ENCODE measurements around the gene ALG11.
"Not testable (repeated sequence)": the region's sequence is repeated elsewhere in the genome, so short reads cannot be mapped to it uniquely, and the experiment has no call there.

ALG11 gene, protein sequence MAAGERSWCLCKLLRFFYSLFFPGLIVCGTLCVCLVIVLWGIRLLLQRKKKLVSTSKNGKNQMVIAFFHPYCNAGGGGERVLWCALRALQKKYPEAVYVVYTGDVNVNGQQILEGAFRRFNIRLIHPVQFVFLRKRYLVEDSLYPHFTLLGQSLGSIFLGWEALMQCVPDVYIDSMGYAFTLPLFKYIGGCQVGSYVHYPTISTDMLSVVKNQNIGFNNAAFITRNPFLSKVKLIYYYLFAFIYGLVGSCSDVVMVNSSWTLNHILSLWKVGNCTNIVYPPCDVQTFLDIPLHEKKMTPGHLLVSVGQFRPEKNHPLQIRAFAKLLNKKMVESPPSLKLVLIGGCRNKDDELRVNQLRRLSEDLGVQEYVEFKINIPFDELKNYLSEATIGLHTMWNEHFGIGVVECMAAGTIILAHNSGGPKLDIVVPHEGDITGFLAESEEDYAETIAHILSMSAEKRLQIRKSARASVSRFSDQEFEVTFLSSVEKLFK

DNA sequence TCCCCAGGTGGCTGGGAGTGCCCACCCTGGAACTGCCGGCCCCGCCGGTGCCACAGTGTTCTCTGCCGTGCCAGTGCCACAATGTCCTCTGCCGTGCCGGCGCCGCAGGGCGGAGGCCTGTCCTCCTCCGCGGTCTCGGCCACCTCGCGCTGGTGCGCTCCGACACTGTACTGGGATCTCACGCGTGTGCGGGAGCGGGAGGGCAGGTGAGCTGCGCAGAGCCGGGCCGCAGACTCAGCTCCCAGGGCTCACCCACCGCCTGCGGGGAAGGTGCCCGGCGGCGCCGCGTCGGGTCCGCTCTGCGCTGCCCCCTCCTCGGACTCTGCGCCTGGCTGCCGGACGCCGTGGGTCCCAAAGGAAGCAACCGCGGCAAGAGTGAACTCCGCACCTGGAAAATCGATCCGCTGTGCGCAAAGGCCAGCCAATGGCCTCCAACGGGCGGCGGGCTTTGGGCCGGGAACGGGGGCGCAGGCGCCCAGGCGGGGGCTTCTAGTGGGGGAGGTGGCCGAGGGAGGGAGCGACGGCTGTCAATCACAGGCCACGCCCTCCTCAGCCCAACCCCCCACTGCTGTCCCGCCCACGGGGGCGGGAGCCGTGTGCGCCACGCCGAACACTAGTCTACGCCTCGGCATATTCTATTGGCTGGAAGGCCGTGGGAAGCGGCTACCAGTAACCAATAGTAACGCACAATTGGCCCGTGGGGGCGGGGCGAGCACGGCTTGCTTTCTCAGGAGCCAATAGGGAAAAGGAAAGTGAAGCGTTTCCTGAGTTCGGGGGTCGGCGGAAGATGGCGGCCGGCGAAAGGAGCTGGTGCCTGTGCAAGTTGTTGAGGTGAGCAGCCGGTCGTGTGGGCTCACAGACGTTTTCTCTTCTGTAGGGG is at the start of gene ALG11:
TSS of gene ALG11 (plus strand) at position 767 of the 880 bp plus-strand sequence. CDS start at position 788, 21 bp downstream.
- peak; percentile 74 for DNase-seq

DNA sequence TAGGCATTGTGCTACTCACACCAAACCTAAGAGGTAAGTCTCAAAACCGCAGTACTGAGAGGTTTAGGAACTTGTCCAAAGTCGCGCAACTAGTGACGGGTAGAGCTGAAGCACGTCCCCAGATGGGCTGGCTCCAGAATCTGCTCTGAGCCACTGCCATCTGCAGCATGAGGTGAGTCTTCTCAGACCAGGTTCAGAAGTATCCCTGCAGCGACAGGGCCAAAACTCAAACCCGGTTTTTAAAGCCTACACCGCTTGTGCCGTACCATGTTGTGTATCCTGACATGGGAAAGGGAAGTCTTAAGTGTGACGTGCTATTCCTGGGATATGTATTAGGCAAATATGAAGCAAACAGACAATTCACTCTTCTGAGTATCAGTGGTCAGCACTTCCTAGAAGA is 46.0 kb upstream of the ALG11 start:
- no peak for DNase-seq

DNA sequence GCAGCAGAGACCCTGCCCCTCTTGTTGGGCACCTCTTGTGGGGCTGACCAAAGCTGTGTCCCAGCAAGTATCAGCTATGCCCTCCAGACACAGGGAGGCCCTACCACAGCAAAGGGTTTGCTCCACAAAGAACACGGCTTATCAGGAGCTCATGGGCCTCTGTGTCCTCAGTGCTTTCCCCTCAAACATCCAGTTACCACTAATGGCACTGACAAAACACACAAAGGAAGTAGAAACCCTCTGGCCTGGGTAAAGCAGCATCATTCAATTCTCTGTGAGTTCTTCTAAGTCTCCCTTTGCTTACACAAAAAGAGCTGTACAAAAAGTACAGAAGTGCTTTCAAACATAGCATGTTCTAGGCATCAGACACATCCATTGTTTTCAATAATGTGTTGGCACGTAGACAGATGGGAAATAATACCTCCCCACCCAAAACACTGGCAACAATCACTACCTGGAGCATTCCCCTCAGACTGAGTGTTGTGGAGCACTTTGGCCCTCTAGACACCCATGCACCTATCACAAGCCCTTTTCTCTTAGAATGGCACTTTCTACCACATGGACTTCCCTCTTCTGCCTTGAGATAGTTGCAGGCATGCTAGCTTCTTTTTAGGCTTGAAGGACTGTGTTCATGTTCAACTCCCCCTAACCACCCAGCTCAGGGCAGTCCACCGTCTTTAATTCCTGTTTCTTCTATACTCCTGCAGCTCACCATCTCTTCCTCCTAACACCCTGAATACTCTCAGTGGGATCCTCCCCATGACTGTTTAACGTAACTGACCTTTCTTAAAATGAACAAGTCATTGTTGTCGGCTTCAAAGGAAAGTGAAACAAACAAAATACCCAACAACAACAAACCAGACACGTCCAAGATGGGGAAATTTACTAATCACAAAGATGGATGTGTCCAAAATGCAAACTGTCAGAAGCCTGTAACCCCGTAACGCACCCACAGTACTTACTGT is 44.4 kb upstream of the ALG11 start:
- no peak for DNase-seq

- DNase-seq: no peak
These were observed 41.8 kb upstream of the ALG11 start for GRCh38 chr13:51970349-51970748.

- DNase-seq: no peak
These were observed 40.4 kb upstream of the ALG11 start for GRCh38 chr13:51971520-51972426.

- DNase-seq: no peak
These were observed 37.7 kb upstream of the ALG11 start for GRCh38 chr13:51974482-51974881.

DNA sequence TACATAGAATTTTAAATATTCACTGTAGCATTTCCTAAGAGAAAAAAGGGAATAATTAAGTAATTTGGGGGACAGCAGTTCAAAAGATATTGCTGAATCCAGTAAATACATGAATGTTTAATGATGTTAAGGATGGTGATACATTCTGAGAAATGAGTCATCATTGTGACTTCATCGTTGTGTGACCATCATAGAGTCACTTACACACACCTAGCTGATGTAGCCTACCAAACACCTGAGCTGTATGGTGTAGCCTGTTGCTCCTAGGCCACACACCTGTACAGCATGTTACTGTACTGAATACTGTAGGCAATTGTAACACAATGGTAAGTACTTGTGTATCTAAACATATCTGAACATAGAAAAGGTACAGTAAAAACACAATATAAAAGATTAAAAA is 35.8 kb upstream of the ALG11 start:
- no peak for DNase-seq

- no peak for DNase-seq
These were observed 35.3 kb upstream of the ALG11 start for GRCh38 chr13:51976890-51977289.

DNA sequence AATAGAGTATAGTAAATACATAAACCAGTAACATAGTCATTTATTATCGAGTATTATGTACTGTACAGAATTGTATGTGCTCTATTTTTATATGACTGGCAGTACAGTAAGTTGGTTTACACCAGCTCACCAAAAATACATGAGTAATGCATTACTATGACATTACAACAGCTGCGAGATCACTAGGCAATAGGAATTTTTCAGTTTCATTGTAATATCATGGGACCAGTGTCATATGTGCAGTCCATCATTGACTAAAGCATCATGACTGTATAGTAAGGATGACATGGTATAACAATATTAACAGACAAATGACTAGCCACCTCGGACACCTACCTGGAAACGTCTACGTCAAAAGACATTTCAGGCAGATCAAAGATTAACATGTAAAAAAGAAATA is 34.6 kb upstream of the ALG11 start:
- no peak for DNase-seq

DNA sequence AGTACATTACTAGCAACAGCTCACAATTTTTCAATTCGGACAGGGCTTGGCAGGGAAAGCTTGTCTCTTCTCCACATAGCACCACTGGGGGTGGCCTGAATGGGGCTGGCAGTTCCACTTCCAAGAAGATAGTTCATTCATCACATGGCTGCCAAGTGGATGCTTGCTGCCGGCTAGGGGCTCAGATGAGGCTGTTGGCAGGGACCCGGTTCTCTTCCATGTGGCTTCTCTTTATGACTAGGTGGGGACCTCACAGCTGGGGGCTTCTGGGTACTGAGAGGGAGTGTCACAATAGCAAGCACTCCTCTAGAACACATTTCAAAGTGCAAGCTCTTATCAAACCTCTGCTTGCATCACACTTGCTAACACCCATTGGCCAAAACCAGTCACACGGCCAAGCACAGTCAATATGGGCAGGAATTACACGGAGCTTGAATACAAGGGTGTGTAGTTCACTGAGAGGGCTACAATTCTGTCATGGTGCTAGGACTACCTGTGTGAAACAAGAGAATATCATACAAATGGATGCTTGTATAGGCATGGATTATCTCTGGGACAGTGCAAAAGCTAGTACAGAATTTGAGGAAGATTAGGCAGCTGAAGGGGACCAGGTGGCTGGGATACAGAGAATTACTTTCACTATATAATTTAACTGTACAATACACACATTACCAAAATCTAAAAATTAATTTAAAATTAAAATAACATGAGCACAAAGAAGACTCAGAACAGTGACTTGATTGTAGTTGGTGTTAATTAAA is 33.2 kb upstream of the ALG11 start:
- no peak for DNase-seq

DNA sequence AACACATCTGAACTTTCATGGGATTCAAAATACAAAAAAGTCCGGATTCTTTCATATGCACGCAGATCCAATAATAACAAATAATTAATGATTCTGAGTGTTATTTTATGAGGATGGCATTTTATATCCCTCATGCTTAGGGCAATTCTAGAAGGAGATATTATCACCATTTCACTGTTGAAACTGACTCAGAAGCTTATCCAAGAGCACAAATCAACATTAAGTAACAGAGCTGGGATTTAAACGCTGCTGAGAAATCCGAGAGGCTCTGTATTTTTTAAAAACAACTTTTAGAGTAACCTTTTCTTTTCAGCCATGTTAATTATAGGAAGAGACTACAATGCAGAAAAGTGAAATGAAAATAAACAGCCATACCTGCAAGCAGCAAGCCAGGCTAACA is 31.3 kb upstream of the ALG11 start:
- no peak for DNase-seq

- no peak for DNase-seq
These were observed 30.8 kb upstream of the ALG11 start for GRCh38 chr13:51981355-51981754.

DNA sequence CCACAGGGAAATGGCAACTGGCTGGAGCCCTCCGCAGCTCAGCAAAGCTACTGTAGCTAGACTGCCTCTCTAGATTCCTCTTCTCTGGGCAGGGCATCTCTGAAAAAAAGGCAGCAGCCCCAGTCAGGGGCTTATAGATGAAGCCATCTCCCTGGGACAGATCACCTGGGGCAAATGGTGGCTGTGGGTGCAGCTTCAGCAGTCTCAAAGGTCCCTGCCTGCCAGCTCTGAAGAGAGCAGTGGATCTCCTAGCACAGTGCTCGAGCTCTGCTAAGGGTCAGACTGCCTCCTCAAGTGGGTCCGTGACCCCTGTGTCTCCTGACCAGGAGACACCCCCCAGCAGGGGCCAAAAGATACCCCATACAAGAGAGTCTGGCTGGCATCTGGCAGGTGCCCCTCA is 28.9 kb upstream of the ALG11 start:
- not testable (repeated sequence) for DNase-seq

- not testable (repeated sequence) for DNase-seq
These were observed 27.3 kb upstream of the ALG11 start for GRCh38 chr13:51984904-51985303.

DNA sequence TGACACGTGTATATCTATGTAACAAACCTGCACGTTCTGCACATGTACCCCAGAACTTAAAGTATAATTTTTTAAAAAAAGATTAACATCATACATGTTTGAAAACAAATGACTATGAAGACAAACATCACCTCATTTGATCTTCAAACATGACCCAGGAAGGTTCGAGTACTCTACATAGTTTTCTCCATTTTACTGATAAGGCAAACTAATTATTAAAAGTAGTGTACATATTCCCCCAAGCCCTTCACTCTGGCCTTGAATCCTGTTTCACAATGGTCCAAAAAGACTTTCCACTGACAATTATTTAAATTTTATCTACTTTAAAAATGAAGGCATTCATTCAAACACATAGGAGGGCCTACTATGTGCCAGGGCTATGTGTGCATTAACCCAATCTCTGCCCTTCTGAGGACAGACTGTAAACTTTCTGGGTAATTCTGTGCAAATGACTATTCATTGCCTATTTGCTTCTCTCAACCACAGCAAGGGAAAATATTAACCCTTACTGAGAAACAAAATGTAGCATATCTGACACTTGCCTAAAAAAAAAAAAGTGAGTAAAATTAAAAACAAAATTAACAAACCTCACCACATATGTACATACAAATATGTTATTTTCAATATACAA is 23.1 kb upstream of the ALG11 start:
- DNase-seq: no peak

GRCh38 chr13:51993713-51994112 is 18.5 kb upstream of the ALG11 start:
- no peak for DNase-seq

- no peak for DNase-seq
These were observed 16.3 kb upstream of the ALG11 start for GRCh38 chr13:51995677-51996551.

- no peak for DNase-seq
These were observed 15.6 kb upstream of the ALG11 start for GRCh38 chr13:51996641-51997040.

DNA sequence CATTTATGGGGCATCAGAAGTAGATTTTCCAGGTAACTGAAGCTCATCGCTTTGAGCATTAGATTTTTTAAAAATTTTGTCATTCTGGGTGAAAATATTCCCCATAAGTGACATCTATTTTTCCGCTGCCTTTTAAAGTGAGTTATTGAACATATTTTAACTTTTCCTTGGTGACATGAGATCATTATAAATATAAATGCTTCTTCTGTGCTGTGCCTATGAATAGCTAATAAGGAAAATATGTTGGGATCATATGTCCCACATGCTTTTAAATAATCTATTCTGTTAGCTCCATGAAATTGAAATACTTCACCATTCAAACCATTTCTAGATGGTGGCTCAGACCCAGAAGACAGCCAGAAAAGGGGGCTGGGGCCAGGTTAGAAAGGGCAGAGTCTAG is 15.0 kb upstream of the ALG11 start:
- no peak for DNase-seq
